ENCODE results near the gene MCAT. TPM values are rescaled to one million over a fixed set of nuclear protein-coding genes. Genes with fewer than 3 reads are reported as not detected.

Gene MCAT
- polyA plus RNA-seq, 1 donor (not counting 4 experiments of a cell fraction or from before 2014, with no cell fraction given), result 13.9 TPM

GRCh38 chr22:43094085-43094484 is 49.1 kb downstream of the MCAT start:
- dilution Hi-C loops (cut with MboI; ENCODE audit: extremely low pct_ligation_motif_present, low sequenced_read_pairs), result no loop called here
- no peaks in the 10 kb centered on the region for H3K79me2 ChIP-seq (ENCODE audit: control insufficient read depth, insufficient read depth, low read length)

GRCh38 chr22:43092085-43092484 is 51.1 kb downstream of the MCAT start:
- FAIRE-seq, result no peak
- no peaks in the 10 kb centered on the region for H4K20me1 ChIP-seq (ENCODE audit: control insufficient read depth, extremely low read depth, insufficient read depth, low read length)

More at GRCh38 chr22:43094085-43094484, 49.1 kb downstream of the MCAT start:
- H3K9ac ChIP-seq (ENCODE audit: control insufficient read depth, extremely low read depth, insufficient read depth, low read length), result no peak overlapping the region
- H3K27me3 ChIP-seq (ENCODE audit: control insufficient read depth, extremely low read depth, insufficient read depth, low read length), result no peaks in the 10 kb centered on the region
- no peaks in the 10 kb centered on the region for H3K9me1 ChIP-seq (ENCODE audit: control insufficient read depth, extremely low read depth, insufficient read depth, low read length)
- H3K4me1 ChIP-seq (ENCODE audit: control insufficient read depth, extremely low read depth, insufficient read depth, low read length), result peaks cover 19% of the 10 kb centered on the region
- FAIRE-seq (peak; percentile 81), DNase-seq (ENCODE audit: low read depth, low spot score) (no peak)
- H3K4me3 ChIP-seq (ENCODE audit: control insufficient read depth in 2 of 3, extremely low read depth in 1 of 3, insufficient read depth in 2 of 3, low read depth in 1 of 3, low read length in 3 of 3), result no peak overlapping the region
- TF ChIP-seq EZH2 (IDR thresholded peaks at IDR 0.05; ENCODE audit: low read length) (no peak), CTCF (optimal IDR thresholded peaks at IDR 0.05 in 1 of 3, IDR thresholded peaks at IDR 0.05 in 1 of 3, conservative IDR thresholded peaks at IDR 0.05 in 1 of 3; ENCODE audit: extremely low read depth in 1 of 3, insufficient read depth in 2 of 3, low read length in 3 of 3) (peak; percentile 30 to 70 (median 52))
- H3K4me2 ChIP-seq (ENCODE audit: control insufficient read depth, extremely low read depth, insufficient read depth, low read depth, low read length), result no peak overlapping the region
- H3K36me3 ChIP-seq (ENCODE audit: control insufficient read depth in 2 of 2, extremely low read depth in 1 of 2, insufficient read depth in 2 of 2, low read length in 2 of 2), result no peaks in the 10 kb centered on the region
- no peak overlapping the region for H2AFZ ChIP-seq (ENCODE audit: control insufficient read depth, low read length)
- no peak overlapping the region for H3K27ac ChIP-seq (ENCODE audit: control insufficient read depth, insufficient read depth, low read length)
- H4K20me1 ChIP-seq (ENCODE audit: control insufficient read depth, extremely low read depth, insufficient read depth, low read length), result no peaks in the 10 kb centered on the region
- H3K9me3 ChIP-seq (ENCODE audit: control insufficient read depth, low read depth, low read length), result peaks cover 9% of the 10 kb centered on the region

More at GRCh38 chr22:43092085-43092484, 51.1 kb downstream of the MCAT start:
- no peaks in the 10 kb centered on the region for H3K9me1 ChIP-seq (ENCODE audit: control insufficient read depth, extremely low read depth, insufficient read depth, low read length)
- H3K9me3 ChIP-seq (ENCODE audit: control insufficient read depth, low read depth, low read length), result peaks cover 8% of the 10 kb centered on the region
- no peaks in the 10 kb centered on the region for H3K36me3 ChIP-seq (ENCODE audit: control insufficient read depth in 2 of 2, extremely low read depth in 1 of 2, insufficient read depth in 2 of 2, low read length in 2 of 2)
- no peak for TF ChIP-seq EZH2 (IDR thresholded peaks at IDR 0.05; ENCODE audit: low read length)
- no peak for TF ChIP-seq CTCF (optimal IDR thresholded peaks at IDR 0.05 in 1 of 3, IDR thresholded peaks at IDR 0.05 in 1 of 3, conservative IDR thresholded peaks at IDR 0.05 in 1 of 3; ENCODE audit: extremely low read depth in 1 of 3, insufficient read depth in 2 of 3, low read length in 3 of 3)
- H3K9ac ChIP-seq (ENCODE audit: control insufficient read depth, extremely low read depth, insufficient read depth, low read length), result no peak overlapping the region
- no peak overlapping the region for H3K4me3 ChIP-seq (ENCODE audit: control insufficient read depth in 2 of 3, extremely low read depth in 1 of 3, insufficient read depth in 2 of 3, low read depth in 1 of 3, low read length in 3 of 3)
- dilution Hi-C loops (cut with MboI; ENCODE audit: extremely low pct_ligation_motif_present, low sequenced_read_pairs), result no loop called here
- H3K4me2 ChIP-seq (ENCODE audit: control insufficient read depth, extremely low read depth, insufficient read depth, low read depth, low read length), result no peak overlapping the region
- peaks cover 23% of the 10 kb centered on the region for H3K4me1 ChIP-seq (ENCODE audit: control insufficient read depth, extremely low read depth, insufficient read depth, low read length)
- no peak for DNase-seq (ENCODE audit: low read depth, low spot score)
- no peak overlapping the region for H2AFZ ChIP-seq (ENCODE audit: control insufficient read depth, low read length)
- H3K27me3 ChIP-seq (ENCODE audit: control insufficient read depth, extremely low read depth, insufficient read depth, low read length), result no peaks in the 10 kb centered on the region
- no peaks in the 10 kb centered on the region for H3K79me2 ChIP-seq (ENCODE audit: control insufficient read depth, insufficient read depth, low read length)
- no peak overlapping the region for H3K27ac ChIP-seq (ENCODE audit: control insufficient read depth, insufficient read depth, low read length)
